Right lobe of liver (tissue), 6 donors: ENCODE measurements around the gene TOGARAM2. TPM values are rescaled to one million over a fixed set of nuclear protein-coding genes. Genes with fewer than 3 reads are reported as not detected.
"Not testable (repeated sequence)": the region's sequence is repeated elsewhere in the genome, so short reads cannot be mapped to it uniquely, and the experiment has no call there.

Source experiments
- ATAC-seq, 4 donors: fragments of 200-7000 bp; cut with Tn5 transposase; one replicate each; pipeline ENCODE4 v1.9.1; 2020; ENCODE audit warnings: mild to moderate bottlenecking in 4 of 4, moderate library complexity in 4 of 4
- DNase-seq, 3 donors: peaks; one replicate each; pipeline ENCODE4 v3.0.0-alpha.2; 2020
- H3K27ac ChIP-seq, 3 donors: fragments of 200-600 bp; one replicate each; pipeline ENCODE4 v1.8.0; 2022
- H3K27me3 ChIP-seq, 2 donors: fragments of 200-600 bp; one replicate each; pipeline ENCODE4 v1.8.0; 2022
- H3K36me3 ChIP-seq, 4 donors: fragments of 200-600 bp; sonication (generic) in 1 of 4; one replicate each; pipeline versions ENCODE4 v1.5.1 to v1.8.0; 2017 to 2022; ENCODE audit warnings: control low read depth in 1 of 4
- H3K4me1 ChIP-seq, 4 donors: fragments of 200-600 bp; sonication (generic) in 1 of 4; one replicate each; pipeline versions ENCODE4 v1.5.1 to v1.8.0; 2017 to 2022; ENCODE audit warnings: control low read depth in 1 of 4
- H3K4me3 ChIP-seq, 3 donors: fragments of 200-600 bp; one replicate each; pipeline ENCODE4 v1.8.0; 2022
- H3K9me3 ChIP-seq, 4 donors: fragments of 200-600 bp; sonication (generic) in 1 of 4; one replicate each; pipeline versions ENCODE4 v1.5.1 to v1.8.0; 2017 to 2022; ENCODE audit warnings: control low read depth in 1 of 4
- POLR2A ChIP-seq: fragments of 450-650 bp; IDR thresholded peaks from one replicate; pipeline ENCODE4 v1.6.1; 2017; ENCODE audit warnings: antibody characterized with exemption, mild to moderate bottlenecking
- WGBS: methylation state at CpG from one replicate; pipeline ENCODE4 v1.1.6; 2018; ENCODE audit warnings: low coverage, low lambda C conversion rate; ENCODE audit not compliant: insufficient coverage; ENCODE audit errors: missing lambda C conversion rate; 5-methylcytosine and 5-hydroxymethylcytosine counted together
- intact Hi-C, 2 donors: fragments of 100-400 bp; cut with DNase I; formaldehyde crosslinking; loops; one replicate each; pipeline versions ENCODE4 v1.11.2 to v1.14.1; 2022
- small RNA-seq, 2 experiments: library from RNA; depleted of rRNA; stranded (forward); fragments of <200 nt; gene quantifications; one replicate each; pipeline ENCODE3, GENCODE V24; 2016
- total RNA-seq, 6 experiments: library from RNA; depleted of rRNA in 2 of 6; stranded (reverse); fragments of >200 nt in 2 of 6; fragmentation: NEBNext Ultra II Directional in 3 of 6; extraction: Animal tissue kit (Norgen Biotek cat#: 25700) in 3 of 6; gene quantifications; one replicate each; pipeline versions ENCODE4 v1.1.0 to v1.2.4, GENCODE V29; 2016 to 2023
- TF ChIP-seq, protein P1 (sequence below), 4 donors: fragments of 200-600 bp in 3 of 4; fragments of 450-650 bp in 1 of 4; IDR thresholded peaks; one replicate each; pipeline versions ENCODE4 v1.5.1 to v1.8.0; 2016 to 2022; ENCODE audit warnings: antibody characterized with exemption in 4 of 4, mild to moderate bottlenecking in 2 of 4
- donor health status: DM: no; HTN: yes; CAD: no.
- donor health status: DM: no; HTN: no; CAD: no.
- donor health status: DM: no; HTN: no; CAD: no.
- donor health status: DM: no; HTN: yes; CAD: no.
- donor health status: DM: no; HTN: yes; CAD: no.

The TOGARAM2 gene
- total RNA-seq, 6 experiments from 2014 or later = 0.06 to 0.37 (median 0.14) TPM; not detected in 1

DNA sequence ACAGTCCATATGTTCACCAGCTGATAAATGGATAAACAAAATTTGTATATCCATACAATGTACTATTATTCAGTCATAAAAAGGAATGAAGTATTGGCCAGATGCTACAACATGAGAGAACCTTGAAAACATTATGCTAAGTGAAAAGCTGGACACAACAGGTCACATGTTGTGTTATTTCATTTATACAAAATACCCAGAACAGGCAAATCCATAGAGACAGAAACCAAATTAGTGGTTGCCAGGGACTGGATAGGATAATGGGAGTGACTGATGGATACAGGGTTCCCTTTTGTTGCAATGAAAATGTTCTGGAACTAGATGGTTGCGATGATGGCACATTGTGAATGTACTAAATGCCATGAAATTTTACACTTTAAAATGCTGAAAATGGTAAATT is 103.5 kb downstream of the TOGARAM2 start:
- H3K36me3 ChIP-seq = no peaks in the 10 kb centered on the region
- WGBS = 100% methylated on average over 1 of the region's 1 CpG
- H3K9me3 ChIP-seq = no peaks in the 10 kb centered on the region
- no peaks in the 10 kb centered on the region for H3K27me3 ChIP-seq
- no peak for TF ChIP-seq POLR2A
- TF ChIP-seq, protein P1, sequence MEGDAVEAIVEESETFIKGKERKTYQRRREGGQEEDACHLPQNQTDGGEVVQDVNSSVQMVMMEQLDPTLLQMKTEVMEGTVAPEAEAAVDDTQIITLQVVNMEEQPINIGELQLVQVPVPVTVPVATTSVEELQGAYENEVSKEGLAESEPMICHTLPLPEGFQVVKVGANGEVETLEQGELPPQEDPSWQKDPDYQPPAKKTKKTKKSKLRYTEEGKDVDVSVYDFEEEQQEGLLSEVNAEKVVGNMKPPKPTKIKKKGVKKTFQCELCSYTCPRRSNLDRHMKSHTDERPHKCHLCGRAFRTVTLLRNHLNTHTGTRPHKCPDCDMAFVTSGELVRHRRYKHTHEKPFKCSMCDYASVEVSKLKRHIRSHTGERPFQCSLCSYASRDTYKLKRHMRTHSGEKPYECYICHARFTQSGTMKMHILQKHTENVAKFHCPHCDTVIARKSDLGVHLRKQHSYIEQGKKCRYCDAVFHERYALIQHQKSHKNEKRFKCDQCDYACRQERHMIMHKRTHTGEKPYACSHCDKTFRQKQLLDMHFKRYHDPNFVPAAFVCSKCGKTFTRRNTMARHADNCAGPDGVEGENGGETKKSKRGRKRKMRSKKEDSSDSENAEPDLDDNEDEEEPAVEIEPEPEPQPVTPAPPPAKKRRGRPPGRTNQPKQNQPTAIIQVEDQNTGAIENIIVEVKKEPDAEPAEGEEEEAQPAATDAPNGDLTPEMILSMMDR (IDR thresholded peaks at IDR 0.05) = no peak
- no peak overlapping the region for H3K4me3 ChIP-seq
- DNase-seq (no peak), ATAC-seq (no peak)
- no peaks in the 10 kb centered on the region for H3K4me1 ChIP-seq
- intact Hi-C loops = no loop called here
- H3K27ac ChIP-seq = no peak overlapping the region

DNA sequence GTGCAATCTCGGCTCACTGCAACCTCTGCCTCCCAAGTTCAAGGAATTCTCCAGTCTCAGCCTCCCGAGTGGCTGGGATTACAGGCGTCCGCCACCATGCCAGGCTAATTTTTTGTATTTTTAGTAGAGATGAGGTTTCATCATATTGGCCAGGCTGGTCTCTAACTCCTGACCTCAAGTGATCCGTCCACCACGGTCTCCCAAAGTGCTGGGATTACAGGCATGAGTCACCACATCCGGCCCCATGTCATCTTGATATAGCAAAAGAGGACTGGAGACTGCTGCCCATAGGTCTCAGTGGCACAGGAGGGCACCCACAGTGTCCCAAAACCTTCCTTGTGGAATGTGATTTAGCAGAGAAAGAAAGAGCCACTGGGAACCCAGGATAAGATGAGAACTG is 109.2 kb downstream of the TOGARAM2 start:
- H3K9me3 ChIP-seq, ATAC-seq, intact Hi-C loops, DNase-seq, H3K27me3 ChIP-seq, H3K36me3 ChIP-seq, H3K4me3 ChIP-seq, H3K27ac ChIP-seq, H3K4me1 ChIP-seq: not testable (repeated sequence)
- 73% methylated on average over 6 of the region's 7 CpGs for WGBS

DNA sequence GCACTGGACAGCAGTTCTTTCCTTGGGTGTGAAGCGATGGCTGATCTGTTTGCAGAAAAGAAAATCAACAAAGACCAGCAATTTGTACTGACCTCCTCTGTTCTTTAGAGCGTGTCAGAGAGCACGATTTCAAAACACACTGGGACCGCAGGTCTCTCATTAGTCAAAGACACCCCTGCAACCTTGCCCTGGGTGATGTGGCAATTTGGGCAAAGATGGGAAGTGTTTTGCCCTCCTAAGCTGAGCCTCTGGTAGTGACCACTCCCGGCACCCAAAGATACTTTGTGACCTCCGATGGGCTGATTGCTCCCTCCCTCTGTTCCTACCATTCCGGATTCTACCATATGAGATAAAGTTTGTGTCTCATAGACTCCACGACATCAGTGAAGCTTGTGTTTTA is 115.9 kb downstream of the TOGARAM2 start:
- no peaks in the 10 kb centered on the region for H3K27me3 ChIP-seq
- DNase-seq = no peak
- no peak overlapping the region for H3K4me3 ChIP-seq
- WGBS = 62% methylated on average over 8 of the region's 8 CpGs
- intact Hi-C loops = no loop called here
- TF ChIP-seq, protein P1 (IDR thresholded peaks at IDR 0.05) = no peak
- TF ChIP-seq POLR2A = no peak
- H3K9me3 ChIP-seq = no peaks in the 10 kb centered on the region
- ATAC-seq = no peak
- H3K36me3 ChIP-seq = no peaks in the 10 kb centered on the region
- H3K27ac ChIP-seq = no peak overlapping the region
- H3K4me1 ChIP-seq = no peaks in the 10 kb centered on the region

DNA sequence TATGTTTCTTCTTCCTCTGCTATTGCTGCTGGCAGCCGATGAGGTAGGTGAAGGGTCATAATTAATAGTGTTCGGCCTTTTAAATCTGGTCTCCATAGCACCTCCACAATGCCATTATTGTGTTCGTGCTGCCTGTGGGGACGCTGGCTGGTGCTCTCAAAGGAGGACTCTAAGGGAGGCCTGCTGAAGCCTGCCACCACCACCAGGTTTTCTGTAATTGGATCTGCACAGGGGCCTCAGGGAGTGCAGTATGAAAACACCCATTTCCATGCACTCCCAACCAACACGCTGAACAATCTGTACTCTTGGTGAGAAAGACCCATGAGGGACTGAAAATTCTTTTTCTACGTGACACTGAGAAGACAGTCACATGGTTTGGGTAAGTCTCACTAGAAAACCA is 116.5 kb downstream of the TOGARAM2 start:
- ATAC-seq (no peak), DNase-seq (no peak)
- Histone ChIP-seq H3K9me3 (no peaks in the 10 kb centered on the region), H3K36me3 (no peaks in the 10 kb centered on the region), H3K27ac (no peak overlapping the region), H3K4me1 (no peaks in the 10 kb centered on the region), H3K27me3 (no peaks in the 10 kb centered on the region), H3K4me3 (no peak overlapping the region)
- TF ChIP-seq POLR2A = no peak
- TF ChIP-seq, protein P1 (IDR thresholded peaks at IDR 0.05) = no peak
- WGBS = 77% methylated on average over 5 of the region's 6 CpGs
- intact Hi-C loops = no loop called here

GRCh38 chr2:29100564-29100963 is 119.5 kb downstream of the TOGARAM2 start:
- intact Hi-C loops = no loop called here
- 86% methylated on average over 1 of the region's 1 CpG for WGBS
- ATAC-seq = no peak

More at GRCh38 chr2:29100564-29100963, 119.5 kb downstream of the TOGARAM2 start:
- no peaks in the 10 kb centered on the region for H3K27me3 ChIP-seq
- no peak overlapping the region for H3K4me3 ChIP-seq
- no peaks in the 10 kb centered on the region for H3K9me3 ChIP-seq
- no peak for DNase-seq
- H3K36me3 ChIP-seq = no peaks in the 10 kb centered on the region
- TF ChIP-seq, protein P1 (IDR thresholded peaks at IDR 0.05) = no peak
- TF ChIP-seq POLR2A = no peak
- no peak overlapping the region for H3K27ac ChIP-seq
- H3K4me1 ChIP-seq = no peaks in the 10 kb centered on the region

Small RNA genes lying within 50 kb of the gene (small RNA-seq; reads per million reads assigned to genes)
- 0 reads per million in 2 experiments for gene RF00019

Other genes starting within 250 kb of the TOGARAM2 start
- 10 to 100 TPM; 55.7 to 86.3 (median 71.4) TPM for gene PPP1CB, start 229.5 kb upstream of the TOGARAM2 start, total RNA-seq
- gene SPDYA, start 170.5 kb upstream of the TOGARAM2 start, total RNA-seq = under 1 TPM in 5 of 6 experiments, not detected in 1; 0.15 to 0.55 (median 0.42) TPM
- gene TRMT61B, start 111.0 kb upstream of the TOGARAM2 start, total RNA-seq = 1 to 10 TPM; 6.4 to 9.5 (median 7.6) TPM
- 10 to 100 TPM; 17.9 to 23.8 (median 22.5) TPM for gene WDR43, start 86.6 kb upstream of the TOGARAM2 start, total RNA-seq
- not detected for gene PCARE, start 93.2 kb downstream of the TOGARAM2 start, total RNA-seq
- gene CLIP4, start 134.1 kb downstream of the TOGARAM2 start, total RNA-seq = 1 to 10 TPM; 2.7 to 7.3 (median 5.3) TPM